ENCODE measurements around the gene PPM1A. TPM values are rescaled to one million over a fixed set of nuclear protein-coding genes. Genes with fewer than 3 reads are reported as not detected.

The PPM1A gene
- total and polyA plus RNA-seq, 2 donors from 2014 or later: 42.3 to 60.3 TPM

- FAIRE-seq: no peak
- intact Hi-C loops (cut with DNase I): no loop called here
- TF ChIP-seq CTCF (IDR thresholded peaks at IDR 0.05; ENCODE audit: borderline replicate concordance, extremely low read depth, insufficient read depth): no peak
- no peaks in the 10 kb centered on the region for H3K4me1 ChIP-seq (ENCODE audit: control insufficient read depth in 2 of 3, insufficient read depth in 2 of 3, low read depth in 1 of 3, low read length in 3 of 3)
- peaks cover 4 to 10% (median 6%) of the 10 kb centered on the region in 3 donors for H3K36me3 ChIP-seq (ENCODE audit: control insufficient read depth in 2 of 3, insufficient read depth in 3 of 3, low read length in 3 of 3)
- DNase-seq: no peak
- no peak overlapping the region for H3K27ac ChIP-seq (ENCODE audit: low read depth in 2 of 2, low read length in 2 of 2)
- H3K9me3 ChIP-seq (ENCODE audit: control insufficient read depth in 2 of 3, insufficient read depth in 1 of 3, low read length in 3 of 3): no peaks in the 10 kb centered on the region
- H3K4me3 ChIP-seq (ENCODE audit: low read length in 3 of 3): no peak overlapping the region
- H3K27me3 ChIP-seq (ENCODE audit: control insufficient read depth, insufficient read depth, low read length): no peaks in the 10 kb centered on the region
- no peak overlapping the region for H3K9ac ChIP-seq (ENCODE audit: low read length in 3 of 3)
These were observed 45.5 kb downstream of the PPM1A start for GRCh38 chr14:60294411-60295069.

GRCh38 chr14:60300019-60300418, 51.0 kb downstream of the PPM1A start:
- no peak for TF ChIP-seq CTCF (IDR thresholded peaks at IDR 0.05; ENCODE audit: borderline replicate concordance, extremely low read depth, insufficient read depth)
- intact Hi-C loops (cut with DNase I): no loop called here
- Histone ChIP-seq H3K27ac (ENCODE audit: low read depth in 2 of 2, low read length in 2 of 2) (no peak overlapping the region), H3K36me3 (ENCODE audit: control insufficient read depth in 2 of 3, insufficient read depth in 3 of 3, low read length in 3 of 3) (no peaks in the 10 kb centered on the region), H3K27me3 (ENCODE audit: control insufficient read depth, insufficient read depth, low read length) (no peaks in the 10 kb centered on the region), H3K4me1 (ENCODE audit: control insufficient read depth in 2 of 3, insufficient read depth in 2 of 3, low read depth in 1 of 3, low read length in 3 of 3) (no peaks in the 10 kb centered on the region), H3K9ac (ENCODE audit: low read length in 3 of 3) (no peak overlapping the region), H3K9me3 (ENCODE audit: control insufficient read depth in 2 of 3, insufficient read depth in 1 of 3, low read length in 3 of 3) (no peaks in the 10 kb centered on the region), H3K4me3 (ENCODE audit: low read length in 3 of 3) (no peak overlapping the region)
- DNase-seq (no peak), FAIRE-seq (no peak)

GRCh38 chr14:60301685-60302084, 52.7 kb downstream of the PPM1A start:
- FAIRE-seq: no peak

More at GRCh38 chr14:60301685-60302084, 52.7 kb downstream of the PPM1A start:
- Histone ChIP-seq H3K27me3 (ENCODE audit: control insufficient read depth, insufficient read depth, low read length) (no peaks in the 10 kb centered on the region), H3K36me3 (ENCODE audit: control insufficient read depth in 2 of 3, insufficient read depth in 3 of 3, low read length in 3 of 3) (no peaks in the 10 kb centered on the region), H3K27ac (ENCODE audit: low read depth in 2 of 2, low read length in 2 of 2) (no peak overlapping the region), H3K4me3 (ENCODE audit: low read length in 3 of 3) (no peak overlapping the region), H3K9me3 (ENCODE audit: control insufficient read depth in 2 of 3, insufficient read depth in 1 of 3, low read length in 3 of 3) (no peaks in the 10 kb centered on the region), H3K9ac (ENCODE audit: low read length in 3 of 3) (no peak overlapping the region), H3K4me1 (ENCODE audit: control insufficient read depth in 2 of 3, insufficient read depth in 2 of 3, low read depth in 1 of 3, low read length in 3 of 3) (no peaks in the 10 kb centered on the region)
- DNase-seq: no peak
- intact Hi-C loops (cut with DNase I): no loop called here
- no peak for TF ChIP-seq CTCF (IDR thresholded peaks at IDR 0.05; ENCODE audit: borderline replicate concordance, extremely low read depth, insufficient read depth)

Measured in kidney (tissue), 14 donors.